Measurements from ENCODE around the gene CTBP2. TPM values are rescaled to one million over a fixed set of nuclear protein-coding genes. Genes with fewer than 3 reads are reported as not detected.

CTBP2 gene
- total RNA-seq, 4 donors from 2014 or later, result 74.8 to 103 (median 79.2) TPM

GRCh38 chr10:125013529-125013872 is 146.9 kb downstream of the CTBP2 start:
- Histone ChIP-seq H3K36me3 (peaks cover 0 to 27% of the 10 kb centered on the region in 2 donors), H3K9me3 (no peaks in the 10 kb centered on the region), H3K27ac (no peak overlapping the region), H3K4me3 (no peak overlapping the region), H3K4me1 (peaks cover 0 to 90% (median 47%) of the 10 kb centered on the region in 3 donors), H3K27me3 (no peaks in the 10 kb centered on the region)
- no peak for ATAC-seq
- TF ChIP-seq POLR2A (IDR thresholded peaks at IDR 0.05) (no peak), POLR2AphosphoS5 (IDR thresholded peaks at IDR 0.05) (no peak), EP300 (IDR thresholded peaks at IDR 0.05) (no peak), CTCF (IDR thresholded peaks at IDR 0.05) (no peak)
- WGBS, 2 donors (ENCODE audit: low coverage in 1 of 2), result 88 to 90% methylated on average over 5 to 7 of the region's 7 CpGs

GRCh38 chr10:125012851-125013528 is 147.4 kb downstream of the CTBP2 start:
- Histone ChIP-seq H3K4me1 (peaks cover 0 to 90% (median 46%) of the 10 kb centered on the region in 3 donors), H3K4me3 (no peak overlapping the region), H3K27ac (peak overlapping the region in 1 of 4 donors; percentile 41), H3K36me3 (peaks cover 0 to 32% of the 10 kb centered on the region in 2 donors), H3K9me3 (no peaks in the 10 kb centered on the region), H3K27me3 (no peaks in the 10 kb centered on the region)
- no peak for TF ChIP-seq EP300 (IDR thresholded peaks at IDR 0.05)
- no peak for TF ChIP-seq POLR2A (IDR thresholded peaks at IDR 0.05)
- no peak for TF ChIP-seq CTCF (IDR thresholded peaks at IDR 0.05)
- TF ChIP-seq POLR2AphosphoS5 (IDR thresholded peaks at IDR 0.05), result no peak
- no peak for ATAC-seq
- WGBS, 2 donors (ENCODE audit: low coverage in 1 of 2), result 83 to 90% methylated on average over 7 of the region's 15 CpGs

- H3K27ac ChIP-seq, result peak overlapping the region in 3 of 4 donors; percentile 31 to 44 (median 41)
- H3K4me3 ChIP-seq, result no peak overlapping the region
- no peaks in the 10 kb centered on the region for H3K27me3 ChIP-seq
- peak; percentile 12 for TF ChIP-seq POLR2AphosphoS5 (IDR thresholded peaks at IDR 0.05)
- TF ChIP-seq CTCF (IDR thresholded peaks at IDR 0.05), result no peak
- ATAC-seq, result no peak
- H3K4me1 ChIP-seq, result peaks cover 0 to 90% (median 41%) of the 10 kb centered on the region in 3 donors
- H3K9me3 ChIP-seq, result no peaks in the 10 kb centered on the region
- 86% methylated on average over 5 to 7 of the region's 27 CpGs for WGBS, 2 donors (ENCODE audit: low coverage in 1 of 2)
- H3K36me3 ChIP-seq, result peaks cover 0 to 36% of the 10 kb centered on the region in 2 donors
Measured at GRCh38 chr10:125011926-125012705, 148.2 kb downstream of the CTBP2 start.

GRCh38 chr10:125011171-125011925 is 149.0 kb downstream of the CTBP2 start:
- no peaks in the 10 kb centered on the region for H3K9me3 ChIP-seq
- 85 to 89% methylated on average over 11 to 14 of the region's 16 CpGs for WGBS, 2 donors (ENCODE audit: low coverage in 1 of 2)
- peaks cover 0 to 39% of the 10 kb centered on the region in 2 donors for H3K36me3 ChIP-seq
- H3K4me3 ChIP-seq, result no peak overlapping the region
- H3K27ac ChIP-seq, result peak overlapping the region in 3 of 4 donors; percentile 26 to 41 (median 31)
- H3K4me1 ChIP-seq, result peaks cover 0 to 90% (median 34%) of the 10 kb centered on the region in 3 donors
- no peak for TF ChIP-seq POLR2A (IDR thresholded peaks at IDR 0.05)
- no peak for TF ChIP-seq EP300 (IDR thresholded peaks at IDR 0.05)
- no peak for TF ChIP-seq POLR2AphosphoS5 (IDR thresholded peaks at IDR 0.05)
- no peak for TF ChIP-seq CTCF (IDR thresholded peaks at IDR 0.05)
- no peaks in the 10 kb centered on the region for H3K27me3 ChIP-seq
- no peak for ATAC-seq

Measured in gastroesophageal sphincter (tissue), 4 donors.